Nephron progenitor cell (in vitro differentiated cells): Measurements from ENCODE around the gene MORN1.

Source experiments
- DNase-seq: peaks from one replicate; pipeline ENCODE4 v3.0.0; 2021
- H3K27ac Mint-ChIP-seq: 2 replicates; pipeline ENCODE4 v1.8.0; 2021; ENCODE audit warnings: mild to moderate bottlenecking, moderate library complexity, mixed read lengths
- H3K27me3 Mint-ChIP-seq: 2 replicates; pipeline ENCODE4 v1.8.0; 2021; ENCODE audit warnings: mild to moderate bottlenecking, low read depth, mixed read lengths; ENCODE audit not compliant: poor library complexity
- H3K36me3 Mint-ChIP-seq: 2 replicates; pipeline ENCODE4 v1.8.0; 2021; ENCODE audit warnings: low read depth, mixed read lengths
- H3K4me1 Mint-ChIP-seq: 2 replicates; pipeline ENCODE4 v1.8.0; 2021; ENCODE audit warnings: mixed read lengths
- H3K4me3 Mint-ChIP-seq: 2 replicates; pipeline ENCODE4 v1.8.0; 2021; ENCODE audit warnings: mild to moderate bottlenecking, moderate library complexity, mixed read lengths
- H3K9me3 Mint-ChIP-seq: 2 replicates; pipeline ENCODE4 v1.8.0; 2021; ENCODE audit warnings: mild to moderate bottlenecking, moderate library complexity, mixed read lengths
- TF ChIP-seq, protein P1 (sequence below): fragments of 200-600 bp; sonication (generic); IDR thresholded peaks from 2 replicates; pipeline ENCODE4 v1.5.0; 2021; ENCODE audit warnings: antibody characterized with exemption

MORN1 gene

DNA sequence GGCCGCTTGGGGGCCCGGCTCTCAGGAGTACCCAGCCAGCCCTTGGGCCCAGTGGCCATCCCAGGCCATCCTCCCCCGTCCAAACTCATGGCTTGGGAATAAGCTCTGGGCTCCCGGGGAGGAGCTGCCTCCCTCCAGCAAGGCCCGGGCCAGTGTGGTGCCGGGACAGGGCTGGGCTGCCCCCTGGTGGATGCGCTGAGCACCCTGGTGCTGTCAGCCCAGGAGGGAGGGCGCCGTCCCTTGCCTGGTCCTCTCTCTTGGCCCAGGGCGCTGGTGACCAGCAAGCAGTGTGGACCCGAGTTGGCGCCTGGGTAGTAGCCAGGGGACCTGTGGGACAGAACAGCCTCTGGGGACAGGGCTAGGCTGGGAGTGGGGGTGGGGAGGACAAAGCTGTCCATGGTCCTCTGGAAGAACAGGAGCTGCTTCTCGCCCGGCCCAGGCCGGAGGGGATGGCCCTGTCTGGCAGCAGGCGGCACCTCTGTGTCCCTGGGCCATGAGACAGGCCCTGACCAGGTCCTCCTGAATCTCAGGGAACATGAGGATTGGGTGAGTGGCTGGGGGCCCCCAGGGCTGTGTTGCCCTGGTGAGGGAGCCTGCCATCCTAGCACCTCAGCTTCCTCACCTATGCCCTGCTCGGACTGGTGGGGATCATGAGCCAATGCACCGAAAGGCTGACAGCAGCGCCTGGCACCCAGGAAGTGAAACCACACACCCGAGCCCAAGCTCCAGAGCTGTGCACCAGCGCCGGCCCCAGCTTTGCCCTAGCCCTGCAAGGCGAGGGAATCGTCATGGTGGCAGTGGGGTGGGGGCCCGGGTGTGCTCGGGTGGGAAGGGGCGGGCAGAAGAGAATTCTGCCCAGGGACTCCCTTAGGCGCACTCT, 9.4 kb downstream of the MORN1 start:
- Mint-ChIP-seq H3K4me3 (no peak overlapping the region), H3K36me3 (no peaks in the 10 kb centered on the region), H3K4me1 (peaks cover 13% of the 10 kb centered on the region), H3K27me3 (no peaks in the 10 kb centered on the region), H3K9me3 (no peaks in the 10 kb centered on the region), H3K27ac (no peak overlapping the region)
- TF ChIP-seq, protein P1, sequence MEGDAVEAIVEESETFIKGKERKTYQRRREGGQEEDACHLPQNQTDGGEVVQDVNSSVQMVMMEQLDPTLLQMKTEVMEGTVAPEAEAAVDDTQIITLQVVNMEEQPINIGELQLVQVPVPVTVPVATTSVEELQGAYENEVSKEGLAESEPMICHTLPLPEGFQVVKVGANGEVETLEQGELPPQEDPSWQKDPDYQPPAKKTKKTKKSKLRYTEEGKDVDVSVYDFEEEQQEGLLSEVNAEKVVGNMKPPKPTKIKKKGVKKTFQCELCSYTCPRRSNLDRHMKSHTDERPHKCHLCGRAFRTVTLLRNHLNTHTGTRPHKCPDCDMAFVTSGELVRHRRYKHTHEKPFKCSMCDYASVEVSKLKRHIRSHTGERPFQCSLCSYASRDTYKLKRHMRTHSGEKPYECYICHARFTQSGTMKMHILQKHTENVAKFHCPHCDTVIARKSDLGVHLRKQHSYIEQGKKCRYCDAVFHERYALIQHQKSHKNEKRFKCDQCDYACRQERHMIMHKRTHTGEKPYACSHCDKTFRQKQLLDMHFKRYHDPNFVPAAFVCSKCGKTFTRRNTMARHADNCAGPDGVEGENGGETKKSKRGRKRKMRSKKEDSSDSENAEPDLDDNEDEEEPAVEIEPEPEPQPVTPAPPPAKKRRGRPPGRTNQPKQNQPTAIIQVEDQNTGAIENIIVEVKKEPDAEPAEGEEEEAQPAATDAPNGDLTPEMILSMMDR = peak; percentile 92
- DNase-seq = peak; percentile 91

DNA sequence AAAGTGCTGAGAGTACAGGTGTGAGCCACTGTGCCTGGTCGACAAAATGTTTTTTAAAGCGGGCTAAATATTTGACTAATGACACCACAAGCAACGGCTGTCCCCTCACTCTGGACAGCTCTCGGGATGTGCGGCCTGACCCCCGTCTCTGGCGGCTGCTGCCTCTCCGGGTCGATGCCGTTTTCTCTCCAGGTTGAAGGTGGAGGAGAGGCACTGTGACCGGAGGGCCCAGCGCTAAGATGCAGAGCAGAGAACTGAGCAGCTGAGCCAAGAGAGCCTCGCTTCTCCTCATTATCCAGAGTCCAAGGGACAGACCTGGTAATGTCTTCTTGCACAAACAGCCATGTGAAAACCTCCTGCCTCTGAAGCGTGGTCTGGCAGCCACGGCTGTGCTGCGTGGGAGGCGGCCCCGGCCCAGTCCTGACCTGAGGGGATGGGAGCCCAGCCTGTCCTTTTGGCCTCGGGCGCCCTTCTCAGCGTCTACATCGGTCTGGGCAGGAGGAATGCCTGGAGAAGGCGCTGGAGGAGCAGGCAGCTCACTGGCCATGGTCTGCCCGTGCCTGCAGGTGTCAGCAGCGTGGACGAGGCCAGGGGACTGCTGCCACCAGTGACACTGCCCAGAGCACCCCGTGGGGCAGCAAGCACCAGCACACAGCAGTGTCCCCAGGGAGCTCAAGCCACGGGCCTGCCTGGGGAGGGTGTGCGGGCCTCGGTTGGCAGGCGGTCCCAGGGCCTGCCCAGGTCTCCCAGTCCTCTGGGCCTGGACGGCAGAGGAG, 10.3 kb downstream of the MORN1 start:
- Mint-ChIP-seq H3K27me3 (no peaks in the 10 kb centered on the region), H3K4me3 (no peak overlapping the region), H3K27ac (no peak overlapping the region), H3K4me1 (peaks cover 13% of the 10 kb centered on the region), H3K36me3 (no peaks in the 10 kb centered on the region), H3K9me3 (no peaks in the 10 kb centered on the region)
- TF ChIP-seq, protein P1 = no peak
- DNase-seq = peak; percentile 1

DNA sequence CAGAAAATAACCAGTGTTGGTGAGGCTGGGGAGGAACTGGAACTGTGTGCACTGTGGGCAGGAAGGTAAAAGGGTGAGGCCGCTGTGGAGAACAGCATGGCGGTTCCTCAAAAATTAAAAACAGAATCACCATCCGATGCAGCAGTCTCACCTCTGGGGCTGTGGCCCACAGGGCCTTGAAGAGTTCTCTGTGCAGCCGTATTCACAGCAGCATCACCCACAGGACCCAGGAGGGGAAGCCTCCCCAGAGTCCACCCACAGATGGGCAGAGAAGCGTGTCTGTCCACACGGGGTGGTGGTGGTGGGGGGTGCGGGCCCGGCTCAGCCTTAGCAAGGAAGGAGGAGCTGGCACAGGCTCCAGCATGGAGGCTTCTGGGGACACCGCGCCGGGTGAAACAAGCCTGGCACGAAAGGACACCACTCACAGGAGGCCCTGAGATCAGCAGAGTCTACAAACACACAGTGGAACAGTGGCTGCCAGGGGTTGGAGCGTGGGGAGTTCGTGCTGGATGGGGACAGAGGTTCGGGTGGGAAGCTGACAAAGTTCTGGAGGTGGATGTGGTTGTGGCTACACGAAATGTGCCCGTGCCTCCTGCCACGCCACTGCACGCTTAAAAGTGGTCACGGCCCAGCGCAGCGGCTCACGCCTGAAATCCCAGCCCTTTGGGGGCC, 11.5 kb downstream of the MORN1 start:
- Mint-ChIP-seq H3K27ac (no peak overlapping the region), H3K27me3 (no peaks in the 10 kb centered on the region), H3K36me3 (no peaks in the 10 kb centered on the region), H3K4me1 (peaks cover 13% of the 10 kb centered on the region), H3K4me3 (no peak overlapping the region), H3K9me3 (no peaks in the 10 kb centered on the region)
- peak; percentile 3 for DNase-seq
- TF ChIP-seq, protein P1 = no peak

DNA sequence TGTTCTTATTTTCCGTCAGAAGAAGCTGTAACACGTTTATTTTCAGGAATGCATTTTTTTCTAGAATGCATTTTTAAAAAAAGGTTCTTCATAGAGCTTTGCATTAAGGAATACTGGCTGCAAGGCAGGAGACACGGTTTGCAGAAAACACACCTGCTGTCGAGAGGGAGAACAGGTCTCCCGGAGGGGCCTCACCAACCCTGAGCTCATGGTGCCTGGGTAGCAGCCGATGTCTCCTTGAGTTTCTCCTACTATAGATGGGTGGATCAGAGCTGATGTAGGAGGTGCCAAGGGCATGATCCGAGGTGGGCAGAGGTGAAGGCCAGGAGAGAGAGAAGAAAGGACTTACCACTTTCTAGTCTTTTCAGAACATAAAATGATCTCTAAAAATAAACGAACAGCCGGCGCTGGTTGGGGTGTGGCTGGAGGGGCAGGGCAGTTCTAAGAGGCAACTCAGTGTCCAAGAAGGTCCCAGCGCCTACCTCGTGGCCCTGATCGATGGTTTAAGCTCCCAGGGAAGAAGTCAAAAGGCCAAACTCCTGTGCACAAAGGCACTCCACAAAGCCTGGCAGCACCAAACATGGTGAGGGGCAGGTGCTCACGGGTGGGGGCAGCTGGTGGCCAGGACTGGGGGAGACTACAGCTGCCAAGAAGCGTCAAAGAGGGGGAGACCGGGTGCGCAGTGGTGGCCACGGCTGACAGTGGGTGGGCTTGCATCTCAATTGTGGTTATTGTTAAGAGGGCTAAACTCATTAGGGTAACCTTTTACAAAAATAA, 12.2 kb downstream of the MORN1 start:
- H3K36me3 Mint-ChIP-seq = no peaks in the 10 kb centered on the region
- no peaks in the 10 kb centered on the region for H3K27me3 Mint-ChIP-seq
- TF ChIP-seq, protein P1 = no peak
- H3K4me1 Mint-ChIP-seq = peaks cover 13% of the 10 kb centered on the region
- no peak overlapping the region for H3K4me3 Mint-ChIP-seq
- H3K27ac Mint-ChIP-seq = peak overlapping the region; percentile 54
- H3K9me3 Mint-ChIP-seq = no peaks in the 10 kb centered on the region
- DNase-seq = peak; percentile 0

DNA sequence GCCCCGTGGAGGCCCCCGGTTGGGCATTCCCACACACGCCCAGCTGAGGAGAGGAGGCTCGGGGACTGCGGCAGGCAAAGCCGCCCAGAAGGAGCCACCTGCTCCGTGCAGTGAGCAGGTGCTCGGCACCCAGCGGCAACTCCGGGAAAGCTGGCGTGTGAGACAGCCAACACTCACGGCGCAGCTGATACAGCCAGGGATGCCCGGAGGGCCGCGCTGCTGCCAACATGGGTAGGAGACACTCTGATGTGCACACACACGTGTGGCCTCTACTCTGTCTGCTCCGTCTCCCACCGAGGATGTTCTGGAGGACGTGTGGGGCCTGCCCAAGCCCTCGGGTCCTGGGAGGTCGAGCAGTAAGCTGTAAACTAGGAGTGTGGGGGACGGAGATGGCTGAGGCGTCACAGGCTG, 12.9 kb downstream of the MORN1 start:
- no peaks in the 10 kb centered on the region for H3K36me3 Mint-ChIP-seq

More for the DNA sequence above, 12.9 kb downstream of the MORN1 start:
- TF ChIP-seq, protein P1 = no peak
- Mint-ChIP-seq H3K4me3 (no peak overlapping the region), H3K9me3 (no peaks in the 10 kb centered on the region), H3K4me1 (peaks cover 13% of the 10 kb centered on the region), H3K27ac (no peak overlapping the region), H3K27me3 (no peaks in the 10 kb centered on the region)
- DNase-seq = peak; percentile 1
